Erythroblast (primary cell): Measurements from ENCODE around the gene GBGT1.
A peak's percentile ranks its signal among the peaks of the same experiment; 100 is the strongest.

Source experiments
- GATA1 ChIP-seq: IDR thresholded peaks from 2 replicates; pipeline ENCODE4 v1.6.1; 2011; ENCODE audit warnings: low read depth, mild to moderate bottlenecking, control low read depth, low read length, moderate library complexity
- POLR2A ChIP-seq: IDR thresholded peaks from 2 replicates; pipeline ENCODE4 v1.6.1; 2011; ENCODE audit warnings: mild to moderate bottlenecking, low read length

DNA sequence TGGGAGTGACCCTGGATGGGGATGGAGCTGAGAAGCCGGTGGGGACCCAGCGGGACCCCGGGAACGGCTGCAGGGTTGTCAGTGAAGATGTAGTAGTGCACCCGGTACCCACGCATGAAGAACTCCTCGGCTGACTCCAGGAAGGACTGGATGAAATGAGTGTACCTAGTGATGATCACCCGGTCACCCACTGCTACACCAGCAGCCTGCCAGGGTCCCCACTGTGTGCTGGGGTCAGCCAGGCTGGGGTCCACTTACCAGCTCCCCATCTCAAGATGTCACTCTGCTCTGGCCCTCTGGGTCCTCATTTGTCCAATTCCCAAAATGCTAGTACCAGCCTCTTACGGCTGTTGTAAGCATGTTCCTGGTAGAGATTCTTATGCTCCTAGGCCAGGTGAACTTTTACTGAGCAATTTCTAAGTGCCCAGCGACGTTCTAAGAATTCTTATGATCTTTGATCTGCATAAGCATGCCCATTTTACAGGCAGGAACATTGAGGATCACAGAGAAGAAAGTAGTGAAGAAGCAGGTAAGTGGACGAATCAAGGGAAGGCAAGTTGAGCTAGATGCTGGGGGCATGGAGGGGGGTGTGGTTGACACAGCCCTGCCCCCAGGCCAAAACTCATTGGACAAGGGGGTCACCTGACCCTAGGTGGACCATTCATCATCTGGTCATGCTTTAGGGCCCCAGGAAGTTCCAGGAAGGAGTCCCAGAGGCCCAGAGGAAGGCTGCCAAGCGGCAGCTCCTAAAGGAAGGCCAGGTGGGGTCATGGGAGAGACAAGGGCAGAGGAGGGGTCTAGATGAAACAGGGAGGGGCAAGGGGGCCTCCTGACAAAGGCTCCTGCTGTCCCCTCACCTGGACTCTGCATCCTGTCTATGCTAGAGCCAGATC is 9.4 kb downstream of the GBGT1 start:
- peak; percentile 26 for TF ChIP-seq POLR2A
- no peak for TF ChIP-seq GATA1
